ENCODE data around the gene PCGF2.

GRCh38 chr17:38687286-38687685, 60.9 kb downstream of the PCGF2 start:
- no peak for TF ChIP-seq CTCF (IDR thresholded peaks at IDR 0.05; ENCODE audit: low read depth, low read length)
- no peak for TF ChIP-seq POLR2A (IDR thresholded peaks at IDR 0.05; ENCODE audit: extremely low read depth, insufficient read length)
- no peak for TF ChIP-seq MAX (IDR thresholded peaks at IDR 0.05; ENCODE audit: low read depth, low read length)
- no peak for TF ChIP-seq MYC (IDR thresholded peaks at IDR 0.05; ENCODE audit: low read depth, low read length)
